Testis (tissue), 2 donors: Measurements from ENCODE around the gene SYMPK.

Experiments
- CTCF ChIP-seq, 3 experiments: fragments of 450-650 bp in 2 of 3; fragments of 200-600 bp in 1 of 3; sonication (generic) in 1 of 3; IDR thresholded peaks; one replicate each; pipeline ENCODE4 v1.5.1; 2016 to 2019; ENCODE audit warnings: antibody characterized with exemption in 3 of 3, mild to moderate bottlenecking in 2 of 3, moderate library complexity in 1 of 3
- POLR2A ChIP-seq: fragments of 450-650 bp; IDR thresholded peaks from one replicate; pipeline ENCODE4 v1.6.1; 2017; ENCODE audit warnings: antibody characterized with exemption, mild to moderate bottlenecking, moderate library complexity

GRCh38 chr19:45889210-45889885, 26.4 kb upstream of the SYMPK start:
- TF ChIP-seq POLR2A, result no peak
- TF ChIP-seq CTCF (IDR thresholded peaks at IDR 0.05), result no peak
